ENCODE results near the gene SMYD3. TPM values are rescaled to one million over a fixed set of nuclear protein-coding genes. Genes with fewer than 3 reads are reported as not detected.

Gene SMYD3
- total RNA-seq, 1 donor from 2014 or later = 27.2 TPM

GRCh38 chr1:246482805-246483568 is 24.1 kb downstream of the SMYD3 start:
- intact Hi-C loops (cut with DNase I) = no loop called here
- H3K4me1 ChIP-seq = peaks cover 11% of the 10 kb centered on the region
- DNase-seq (no peak), ATAC-seq (no peak)
- H3K36me3 ChIP-seq = no peaks in the 10 kb centered on the region
- H3K27me3 ChIP-seq = no peaks in the 10 kb centered on the region
- H3K27ac ChIP-seq = no peak overlapping the region
- H3K9me3 ChIP-seq = no peaks in the 10 kb centered on the region
- no peak for TF ChIP-seq CTCF (IDR thresholded peaks at IDR 0.05)
- peak overlapping the region; percentile 6 for H3K4me3 ChIP-seq

- H3K27me3 ChIP-seq = no peaks in the 10 kb centered on the region
- intact Hi-C loops (cut with DNase I) = no loop called here
- no peaks in the 10 kb centered on the region for H3K9me3 ChIP-seq
- DNase-seq (no peak), ATAC-seq (no peak)
- H3K4me1 ChIP-seq = peaks cover 11% of the 10 kb centered on the region
- no peak overlapping the region for H3K4me3 ChIP-seq
- H3K27ac ChIP-seq = no peak overlapping the region
- H3K36me3 ChIP-seq = no peaks in the 10 kb centered on the region
- no peak for TF ChIP-seq CTCF (IDR thresholded peaks at IDR 0.05)
These were observed 28.0 kb downstream of the SMYD3 start for GRCh38 chr1:246479061-246479460.

- intact Hi-C loops (cut with DNase I) = no loop called here
- no peak for DNase-seq
- no peak for ATAC-seq
- Histone ChIP-seq H3K9me3 (no peaks in the 10 kb centered on the region), H3K27ac (no peak overlapping the region), H3K27me3 (no peaks in the 10 kb centered on the region), H3K36me3 (no peaks in the 10 kb centered on the region), H3K4me1 (no peaks in the 10 kb centered on the region), H3K4me3 (no peak overlapping the region)
- TF ChIP-seq CTCF (IDR thresholded peaks at IDR 0.05) = no peak
These were observed 29.4 kb downstream of the SMYD3 start for GRCh38 chr1:246477634-246478033.

GRCh38 chr1:246476771-246477170 is 30.3 kb downstream of the SMYD3 start:
- intact Hi-C loops (cut with DNase I) = no loop called here
- ATAC-seq (no peak), DNase-seq (no peak)
- Histone ChIP-seq H3K27ac (no peak overlapping the region), H3K4me1 (no peaks in the 10 kb centered on the region), H3K9me3 (no peaks in the 10 kb centered on the region), H3K4me3 (no peak overlapping the region), H3K27me3 (no peaks in the 10 kb centered on the region), H3K36me3 (no peaks in the 10 kb centered on the region)
- TF ChIP-seq CTCF (IDR thresholded peaks at IDR 0.05) = no peak

- Histone ChIP-seq H3K4me3 (no peak overlapping the region), H3K27ac (no peak overlapping the region), H3K36me3 (no peaks in the 10 kb centered on the region), H3K9me3 (no peaks in the 10 kb centered on the region), H3K4me1 (no peaks in the 10 kb centered on the region), H3K27me3 (no peaks in the 10 kb centered on the region)
- no peak for DNase-seq
- intact Hi-C loops (cut with DNase I) = no loop called here
- TF ChIP-seq CTCF (IDR thresholded peaks at IDR 0.05) = no peak
- ATAC-seq = no peak
These were observed 35.4 kb downstream of the SMYD3 start for GRCh38 chr1:246471688-246472087.
